Rectal smooth muscle tissue (tissue), 1 donor: ENCODE measurements around the gene ZNF618.

Experiments used
- H3K27ac ChIP-seq: one replicate; pipeline ENCODE4 v1.7.0; 2013; ENCODE audit warnings: low read depth, low read length, inconsistent platforms
- H3K27me3 ChIP-seq: one replicate; pipeline ENCODE4 v1.7.0; 2013; ENCODE audit warnings: low read length; ENCODE audit not compliant: control insufficient read depth, insufficient read depth
- H3K36me3 ChIP-seq: one replicate; pipeline ENCODE4 v1.7.0; 2013; ENCODE audit warnings: low read length; ENCODE audit not compliant: control insufficient read depth, insufficient read depth
- H3K4me1 ChIP-seq: one replicate; pipeline ENCODE4 v1.7.0; 2013; ENCODE audit warnings: low read length; ENCODE audit not compliant: control insufficient read depth, insufficient read depth
- H3K4me3 ChIP-seq: one replicate; pipeline ENCODE4 v1.7.0; 2013; ENCODE audit warnings: low read length
- H3K9ac ChIP-seq: one replicate; pipeline ENCODE4 v1.7.0; 2013; ENCODE audit warnings: low read length

Gene ZNF618

GRCh38 chr9:113868501-113868900 lies 7.6 kb upstream of the ZNF618 start:
- Histone ChIP-seq H3K4me1 (no peaks in the 10 kb centered on the region), H3K4me3 (no peak overlapping the region), H3K9ac (no peak overlapping the region), H3K27me3 (no peaks in the 10 kb centered on the region), H3K27ac (no peak overlapping the region), H3K36me3 (no peaks in the 10 kb centered on the region)

- Histone ChIP-seq H3K27ac (no peak overlapping the region), H3K27me3 (peaks cover 2% of the 10 kb centered on the region)
Observed at GRCh38 chr9:113872485-113873143, 3.5 kb upstream of the ZNF618 start.

GRCh38 chr9:113873446-113873845 lies 2.7 kb upstream of the ZNF618 start:
- peaks cover 2% of the 10 kb centered on the region for H3K27me3 ChIP-seq
- no peak overlapping the region for H3K27ac ChIP-seq
- H3K4me3 ChIP-seq: no peak overlapping the region
- H3K36me3 ChIP-seq: no peaks in the 10 kb centered on the region
- no peak overlapping the region for H3K9ac ChIP-seq
- H3K4me1 ChIP-seq: peaks cover 3% of the 10 kb centered on the region

More at GRCh38 chr9:113872485-113873143, 3.5 kb upstream of the ZNF618 start:
- Histone ChIP-seq H3K36me3 (no peaks in the 10 kb centered on the region), H3K9ac (no peak overlapping the region), H3K4me3 (no peak overlapping the region), H3K4me1 (peaks cover 3% of the 10 kb centered on the region)

- H3K27ac ChIP-seq: no peak overlapping the region
- no peak overlapping the region for H3K4me3 ChIP-seq
- no peaks in the 10 kb centered on the region for H3K36me3 ChIP-seq
- H3K27me3 ChIP-seq: peaks cover 2% of the 10 kb centered on the region
- H3K4me1 ChIP-seq: peaks cover 3% of the 10 kb centered on the region
- H3K9ac ChIP-seq: no peak overlapping the region
Observed at GRCh38 chr9:113873926-113874325, 2.2 kb upstream of the ZNF618 start.

GRCh38 chr9:113875459-113876150 lies 504 bp upstream of the ZNF618 start:
- H3K4me3 ChIP-seq: no peak overlapping the region
- H3K9ac ChIP-seq: no peak overlapping the region
- H3K27me3 ChIP-seq: peaks cover 2% of the 10 kb centered on the region
- peaks cover 3% of the 10 kb centered on the region for H3K4me1 ChIP-seq
- no peaks in the 10 kb centered on the region for H3K36me3 ChIP-seq
- no peak overlapping the region for H3K27ac ChIP-seq

- Histone ChIP-seq H3K4me1 (peaks cover 3% of the 10 kb centered on the region), H3K27ac (no peak overlapping the region), H3K27me3 (peaks cover 2% of the 10 kb centered on the region), H3K4me3 (no peak overlapping the region), H3K9ac (no peak overlapping the region), H3K36me3 (no peaks in the 10 kb centered on the region)
Observed at GRCh38 chr9:113876993-113877368, 872 bp downstream of the ZNF618 start.

- no peaks in the 10 kb centered on the region for H3K27me3 ChIP-seq
- H3K27ac ChIP-seq: no peak overlapping the region
- no peak overlapping the region for H3K9ac ChIP-seq
- H3K4me1 ChIP-seq: peaks cover 3% of the 10 kb centered on the region
- H3K36me3 ChIP-seq: no peaks in the 10 kb centered on the region
- no peak overlapping the region for H3K4me3 ChIP-seq
Observed at GRCh38 chr9:113879318-113879717, 3.2 kb downstream of the ZNF618 start.

- H3K27me3 ChIP-seq: no peaks in the 10 kb centered on the region
- H3K27ac ChIP-seq: no peak overlapping the region
- no peaks in the 10 kb centered on the region for H3K36me3 ChIP-seq
- H3K4me1 ChIP-seq: peaks cover 3% of the 10 kb centered on the region
- no peak overlapping the region for H3K9ac ChIP-seq
- no peak overlapping the region for H3K4me3 ChIP-seq
Observed at GRCh38 chr9:113879911-113880310, 3.8 kb downstream of the ZNF618 start.

- Histone ChIP-seq H3K9ac (no peak overlapping the region), H3K36me3 (no peaks in the 10 kb centered on the region), H3K27me3 (no peaks in the 10 kb centered on the region), H3K4me1 (peaks cover 8% of the 10 kb centered on the region), H3K4me3 (no peak overlapping the region), H3K27ac (no peak overlapping the region)
Observed at GRCh38 chr9:113882181-113882580, 6.1 kb downstream of the ZNF618 start.

GRCh38 chr9:113882636-113883164 lies 6.6 kb downstream of the ZNF618 start:
- no peaks in the 10 kb centered on the region for H3K36me3 ChIP-seq
- no peaks in the 10 kb centered on the region for H3K27me3 ChIP-seq
- H3K4me3 ChIP-seq: no peak overlapping the region
- H3K27ac ChIP-seq: no peak overlapping the region
- H3K4me1 ChIP-seq: peaks cover 8% of the 10 kb centered on the region
- H3K9ac ChIP-seq: no peak overlapping the region

- H3K27ac ChIP-seq: no peak overlapping the region
- no peak overlapping the region for H3K4me3 ChIP-seq
- H3K4me1 ChIP-seq: peaks cover 12% of the 10 kb centered on the region
- no peak overlapping the region for H3K9ac ChIP-seq
- no peaks in the 10 kb centered on the region for H3K27me3 ChIP-seq
- H3K36me3 ChIP-seq: no peaks in the 10 kb centered on the region
Observed at GRCh38 chr9:113885183-113886025, 9.3 kb downstream of the ZNF618 start.

GRCh38 chr9:113886026-113886369 lies 9.9 kb downstream of the ZNF618 start:
- peaks cover 12% of the 10 kb centered on the region for H3K4me1 ChIP-seq
- peak overlapping the region; percentile 49 for H3K4me3 ChIP-seq
- no peak overlapping the region for H3K27ac ChIP-seq
- no peaks in the 10 kb centered on the region for H3K27me3 ChIP-seq
- no peaks in the 10 kb centered on the region for H3K36me3 ChIP-seq
- no peak overlapping the region for H3K9ac ChIP-seq
